ENCODE results near the gene NEK4. TPM values are rescaled to one million over a fixed set of nuclear protein-coding genes. Genes with fewer than 3 reads are reported as not detected.

The NEK4 gene
- polyA plus RNA-seq, 1 donor (not counting 4 experiments of a cell fraction or from before 2014, with no cell fraction given): 13.6 TPM

- H3K27me3 ChIP-seq (ENCODE audit: control insufficient read depth, extremely low read depth, insufficient read depth, low read length): peaks cover 4% of the 10 kb centered on the region
- FAIRE-seq (no peak), DNase-seq (ENCODE audit: low read depth, low spot score) (no peak)
- dilution Hi-C loops (cut with MboI; ENCODE audit: extremely low pct_ligation_motif_present, low sequenced_read_pairs): no loop called here
- TF ChIP-seq CTCF (optimal IDR thresholded peaks at IDR 0.05 in 1 of 3, IDR thresholded peaks at IDR 0.05 in 1 of 3, conservative IDR thresholded peaks at IDR 0.05 in 1 of 3; ENCODE audit: extremely low read depth in 1 of 3, insufficient read depth in 2 of 3, low read length in 3 of 3) (no peak), EZH2 (IDR thresholded peaks at IDR 0.05; ENCODE audit: low read length) (no peak)
- no peak overlapping the region for H2AFZ ChIP-seq (ENCODE audit: control insufficient read depth, low read length)
- peaks cover 4% of the 10 kb centered on the region for H3K4me1 ChIP-seq (ENCODE audit: control insufficient read depth, extremely low read depth, insufficient read depth, low read length)
- no peaks in the 10 kb centered on the region for H3K9me3 ChIP-seq (ENCODE audit: control insufficient read depth, low read depth, low read length)
- no peak overlapping the region for H3K9ac ChIP-seq (ENCODE audit: control insufficient read depth, extremely low read depth, insufficient read depth, low read length)
- no peaks in the 10 kb centered on the region for H3K36me3 ChIP-seq (ENCODE audit: control insufficient read depth in 2 of 2, extremely low read depth in 1 of 2, insufficient read depth in 2 of 2, low read length in 2 of 2)
- no peak overlapping the region for H3K27ac ChIP-seq (ENCODE audit: control insufficient read depth, insufficient read depth, low read length)
- no peak overlapping the region for H3K4me3 ChIP-seq (ENCODE audit: control insufficient read depth in 2 of 3, extremely low read depth in 1 of 3, insufficient read depth in 2 of 3, low read depth in 1 of 3, low read length in 3 of 3)
- no peaks in the 10 kb centered on the region for H4K20me1 ChIP-seq (ENCODE audit: control insufficient read depth, extremely low read depth, insufficient read depth, low read length)
- no peaks in the 10 kb centered on the region for H3K79me2 ChIP-seq (ENCODE audit: control insufficient read depth, insufficient read depth, low read length)
- H3K4me2 ChIP-seq (ENCODE audit: control insufficient read depth, extremely low read depth, insufficient read depth, low read depth, low read length): no peak overlapping the region
- peaks cover 2% of the 10 kb centered on the region for H3K9me1 ChIP-seq (ENCODE audit: control insufficient read depth, extremely low read depth, insufficient read depth, low read length)
Measured at GRCh38 chr3:52801839-52802238, 31.1 kb upstream of the NEK4 start.

GRCh38 chr3:52800079-52800478, 29.3 kb upstream of the NEK4 start:
- Histone ChIP-seq H3K27ac (ENCODE audit: control insufficient read depth, insufficient read depth, low read length) (no peak overlapping the region), H3K4me1 (ENCODE audit: control insufficient read depth, extremely low read depth, insufficient read depth, low read length) (peaks cover 4% of the 10 kb centered on the region), H3K79me2 (ENCODE audit: control insufficient read depth, insufficient read depth, low read length) (no peaks in the 10 kb centered on the region), H3K9me1 (ENCODE audit: control insufficient read depth, extremely low read depth, insufficient read depth, low read length) (peaks cover 2% of the 10 kb centered on the region), H2AFZ (ENCODE audit: control insufficient read depth, low read length) (no peak overlapping the region), H3K4me2 (ENCODE audit: control insufficient read depth, extremely low read depth, insufficient read depth, low read depth, low read length) (no peak overlapping the region), H3K27me3 (ENCODE audit: control insufficient read depth, extremely low read depth, insufficient read depth, low read length) (peaks cover 4% of the 10 kb centered on the region), H3K9me3 (ENCODE audit: control insufficient read depth, low read depth, low read length) (no peaks in the 10 kb centered on the region), H3K9ac (ENCODE audit: control insufficient read depth, extremely low read depth, insufficient read depth, low read length) (no peak overlapping the region), H4K20me1 (ENCODE audit: control insufficient read depth, extremely low read depth, insufficient read depth, low read length) (no peaks in the 10 kb centered on the region), H3K36me3 (ENCODE audit: control insufficient read depth in 2 of 2, extremely low read depth in 1 of 2, insufficient read depth in 2 of 2, low read length in 2 of 2) (no peaks in the 10 kb centered on the region), H3K4me3 (ENCODE audit: control insufficient read depth in 2 of 3, extremely low read depth in 1 of 3, insufficient read depth in 2 of 3, low read depth in 1 of 3, low read length in 3 of 3) (no peak overlapping the region)
- dilution Hi-C loops (cut with MboI; ENCODE audit: extremely low pct_ligation_motif_present, low sequenced_read_pairs): no loop called here
- FAIRE-seq (no peak), DNase-seq (ENCODE audit: low read depth, low spot score) (no peak)
- TF ChIP-seq CTCF (optimal IDR thresholded peaks at IDR 0.05 in 1 of 3, IDR thresholded peaks at IDR 0.05 in 1 of 3, conservative IDR thresholded peaks at IDR 0.05 in 1 of 3; ENCODE audit: extremely low read depth in 1 of 3, insufficient read depth in 2 of 3, low read length in 3 of 3) (no peak), EZH2 (IDR thresholded peaks at IDR 0.05; ENCODE audit: low read length) (no peak)
